GM19463 (cell line): ENCODE measurements around the gene CGB1.
"Not testable (repeated sequence)": the region's sequence is repeated elsewhere in the genome, so short reads cannot be mapped to it uniquely, and the experiment has no call there.

Experiments
- ATAC-seq: cut with Tn5 transposase; IDR thresholded peaks from one replicate; pipeline ENCODE4 v1.9.1; 2021; ENCODE audit warnings: mild to moderate bottlenecking, moderate library complexity; ENCODE audit not compliant: unreplicated experiment

Gene CGB1

GRCh38 chr19:49036815-49037214, at the start of gene CGB1:
Gene CGB1 (minus strand): TSS chr19:49036895. CDS start chr19:49036711, 184 bp downstream.
- ATAC-seq: not testable (repeated sequence)

GRCh38 chr19:49086296-49086695, 49.6 kb upstream of the CGB1 start:
- ATAC-seq: no peak

- no peak for ATAC-seq
These were observed 49.2 kb upstream of the CGB1 start for GRCh38 chr19:49085868-49086232.

- peak; percentile 80 for ATAC-seq
These were observed 48.5 kb upstream of the CGB1 start, which contains the start of gene SNRNP70 for GRCh38 chr19:49085020-49085867. Gene SNRNP70 (plus strand): TSS chr19:49085451. CDS start chr19:49086415, 964 bp downstream.

- ATAC-seq: no peak
These were observed 47.7 kb upstream of the CGB1 start for GRCh38 chr19:49084206-49085019.

GRCh38 chr19:49081273-49081672, 44.6 kb upstream of the CGB1 start:
- ATAC-seq: no peak

- no peak for ATAC-seq
These were observed 43.7 kb upstream of the CGB1 start for GRCh38 chr19:49080392-49080791.

GRCh38 chr19:49074869-49075268, 38.2 kb upstream of the CGB1 start:
- ATAC-seq: not testable (repeated sequence)

GRCh38 chr19:49073514-49074378, 37.1 kb upstream of the CGB1 start:
- no peak for ATAC-seq

GRCh38 chr19:49071860-49072547, 35.3 kb upstream of the CGB1 start:
- no peak for ATAC-seq

- no peak for ATAC-seq
These were observed 33.7 kb upstream of the CGB1 start for GRCh38 chr19:49070416-49070815.

- ATAC-seq: no peak
These were observed 32.3 kb upstream of the CGB1 start for GRCh38 chr19:49069026-49069425.

GRCh38 chr19:49067554-49067953, 30.9 kb upstream of the CGB1 start:
- no peak for ATAC-seq

- ATAC-seq: no peak
These were observed 29.3 kb upstream of the CGB1 start for GRCh38 chr19:49065905-49066512.

GRCh38 chr19:49064768-49065611, 28.3 kb upstream of the CGB1 start, which contains the start of gene NTF4:
Gene NTF4 (minus strand): TSS chr19:49064818. CDS start chr19:49061997, 2,821 bp downstream.
- no peak for ATAC-seq

- no peak for ATAC-seq
These were observed 27.4 kb upstream of the CGB1 start for GRCh38 chr19:49064029-49064629.

- no peak for ATAC-seq
These were observed 24.8 kb upstream of the CGB1 start for GRCh38 chr19:49061445-49061844.

GRCh38 chr19:49061000-49061399, 24.3 kb upstream of the CGB1 start:
- ATAC-seq: no peak
